NCI-H446 treated with DMSO at 0.1 percent for 48 hours (cell line): ENCODE data around the gene ABCB8.
"Not testable (repeated sequence)": the region's sequence is repeated elsewhere in the genome, so short reads cannot be mapped to it uniquely, and the experiment has no call there.

Experiments
- DNase-seq: peaks from one replicate; lab custom pipeline; 2025; lab: John Stamatoyannopoulos, UW

Gene ABCB8

GRCh38 chr7:151035026-151035717, 6.9 kb downstream of the ABCB8 start:
- DNase-seq: no peak

DNA sequence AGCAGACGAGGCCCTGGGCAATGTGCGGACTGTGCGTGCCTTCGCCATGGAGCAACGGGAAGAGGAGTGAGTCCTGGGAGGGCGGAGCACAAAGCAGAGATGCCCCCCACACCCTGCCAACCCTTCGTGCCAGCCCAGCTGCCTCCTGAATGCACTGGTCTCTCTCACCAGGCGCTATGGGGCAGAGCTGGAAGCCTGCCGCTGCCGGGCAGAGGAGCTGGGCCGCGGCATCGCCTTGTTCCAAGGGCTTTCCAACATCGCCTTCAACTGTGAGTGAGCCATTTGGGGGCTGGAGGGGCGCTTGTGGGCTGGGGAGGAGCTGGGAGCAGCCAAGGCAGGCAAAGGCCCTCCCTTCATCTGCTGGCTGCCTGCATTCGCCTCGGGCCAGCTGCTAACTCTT, 7.7 kb downstream of the ABCB8 start:
- no peak for DNase-seq

- DNase-seq: no peak
Observed at GRCh38 chr7:151038951-151039849, 10.9 kb downstream of the ABCB8 start.

DNA sequence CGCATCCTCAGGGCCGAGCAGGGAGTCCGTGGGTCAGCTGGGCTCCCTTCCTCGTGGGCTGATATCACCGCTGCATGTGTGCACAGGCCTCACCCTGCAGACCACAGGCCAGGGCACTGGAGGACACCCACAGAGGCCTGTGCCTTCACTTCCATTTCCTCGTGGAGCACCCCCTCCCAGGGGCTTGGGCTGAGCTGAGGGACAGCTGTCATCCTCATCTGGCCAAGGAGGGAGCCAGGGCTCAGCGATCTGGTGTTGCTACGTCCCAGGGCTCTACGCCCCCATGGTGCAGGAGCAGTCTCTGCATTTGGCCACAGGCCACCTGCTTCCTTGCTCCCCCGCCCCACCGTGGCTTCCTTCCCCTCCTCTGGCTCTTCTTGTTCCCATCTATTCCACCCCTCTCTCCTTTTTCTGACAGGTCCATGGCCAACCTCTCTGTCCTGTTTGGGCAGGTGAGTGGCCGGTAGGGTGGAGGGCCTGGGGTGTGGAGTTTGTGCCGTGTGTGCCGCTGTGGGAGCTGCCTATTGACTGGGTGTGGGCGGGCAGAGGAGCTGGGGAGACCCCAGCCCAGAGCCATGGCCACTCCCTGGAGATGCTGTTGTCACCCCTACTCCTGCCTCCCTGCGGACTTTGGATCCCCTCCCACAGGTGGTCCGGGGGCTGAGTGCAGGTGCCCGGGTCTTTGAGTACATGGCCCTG, 11.7 kb downstream of the ABCB8 start:
- no peak for DNase-seq

GRCh38 chr7:151040616-151041375, 12.5 kb downstream of the ABCB8 start:
- DNase-seq: no peak

DNA sequence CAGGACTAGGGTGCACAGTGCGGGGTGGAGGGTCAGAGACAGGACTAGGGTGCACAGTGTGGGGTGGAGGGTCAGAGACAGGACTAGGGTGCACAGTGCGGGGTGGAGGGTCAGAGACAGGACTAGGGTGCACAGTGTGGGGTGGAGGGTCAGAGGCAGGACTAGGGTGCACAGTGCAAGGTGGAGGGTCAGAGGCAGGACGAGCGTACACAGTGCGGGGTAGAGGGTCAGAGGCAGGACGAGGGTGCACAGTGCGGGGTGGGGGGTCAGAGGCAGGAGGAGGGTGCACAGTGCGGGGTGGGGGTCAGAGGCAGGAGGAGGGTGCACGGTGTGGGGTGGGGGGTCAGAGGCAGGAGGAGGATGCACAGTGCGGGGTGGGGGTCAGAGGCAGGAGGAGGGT, 15.2 kb downstream of the ABCB8 start:
- DNase-seq: not testable (repeated sequence)

- DNase-seq: no peak
Observed at GRCh38 chr7:151043959-151044358, 15.7 kb downstream of the ABCB8 start.

- no peak for DNase-seq
Observed at GRCh38 chr7:151045262-151045661, 17.0 kb downstream of the ABCB8 start.

DNA sequence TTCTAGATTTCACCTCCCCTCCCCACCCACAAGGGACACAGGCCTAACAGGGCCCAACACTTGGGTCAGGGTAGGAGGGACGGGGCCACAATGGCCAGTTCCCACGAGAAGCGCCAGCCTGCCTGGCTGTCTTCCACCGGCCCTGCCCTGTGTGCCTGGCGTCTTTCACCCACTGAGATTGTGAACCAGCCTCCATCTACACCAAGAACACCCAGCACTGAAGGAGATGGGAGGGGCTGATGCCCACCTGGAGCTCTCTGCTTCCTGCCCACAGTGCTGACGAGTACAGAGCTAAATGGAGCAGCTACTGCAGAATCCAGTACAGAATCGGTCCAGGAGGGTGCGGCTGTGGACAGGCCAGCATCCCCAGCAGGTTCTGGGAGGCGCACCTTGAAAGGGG, 17.7 kb downstream of the ABCB8 start:
- DNase-seq: no peak

GRCh38 chr7:151046603-151047573, 18.6 kb downstream of the ABCB8 start:
- DNase-seq: peak; percentile 21

DNA sequence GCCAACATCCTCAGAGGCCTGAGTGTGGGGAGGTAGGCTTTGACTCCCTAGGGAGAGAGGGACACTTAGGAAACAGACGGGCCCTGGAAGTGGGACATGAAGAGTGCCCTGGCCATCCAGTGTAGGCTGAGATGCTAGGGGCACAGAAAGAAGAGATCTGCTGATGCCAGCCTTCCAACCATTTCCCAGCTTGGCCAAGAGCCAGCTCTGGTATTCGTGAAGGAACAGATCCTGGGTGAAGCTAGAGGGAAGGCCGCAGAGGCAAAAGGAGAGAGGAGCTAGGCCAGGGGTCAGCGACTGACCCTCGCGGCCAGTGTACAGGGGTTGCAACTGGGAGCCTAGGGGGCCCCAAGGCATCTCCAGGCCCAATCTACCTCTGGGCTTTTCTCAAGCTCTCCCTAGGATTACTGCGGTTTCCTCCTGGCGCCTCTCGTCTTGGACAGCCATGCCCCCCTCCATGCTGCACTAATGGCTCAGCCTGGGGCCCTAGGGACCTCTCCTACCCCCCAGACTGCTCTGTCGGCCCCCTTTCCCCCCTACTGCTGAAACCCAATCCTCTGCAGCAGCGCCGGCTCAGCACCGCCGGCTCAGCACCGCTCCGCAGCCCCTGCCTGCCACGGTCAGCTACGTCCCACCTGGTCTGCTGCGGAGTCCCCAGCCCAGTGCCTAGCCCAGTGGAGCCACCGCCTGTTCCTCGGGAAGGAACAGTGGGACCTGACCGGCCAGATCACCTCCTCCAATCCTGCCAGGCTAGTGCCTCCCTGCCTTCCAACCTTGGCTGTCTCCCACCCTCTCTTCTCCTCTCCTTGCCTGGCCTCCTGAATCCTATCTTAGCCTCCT, 19.9 kb downstream of the ABCB8 start, which contains the start of gene ASIC3:
ASIC3 (plus strand) TSS at position 556 of the 840 bp plus-strand sequence. CDS start 355 bp downstream, outside the sequence.
- DNase-seq: no peak

DNA sequence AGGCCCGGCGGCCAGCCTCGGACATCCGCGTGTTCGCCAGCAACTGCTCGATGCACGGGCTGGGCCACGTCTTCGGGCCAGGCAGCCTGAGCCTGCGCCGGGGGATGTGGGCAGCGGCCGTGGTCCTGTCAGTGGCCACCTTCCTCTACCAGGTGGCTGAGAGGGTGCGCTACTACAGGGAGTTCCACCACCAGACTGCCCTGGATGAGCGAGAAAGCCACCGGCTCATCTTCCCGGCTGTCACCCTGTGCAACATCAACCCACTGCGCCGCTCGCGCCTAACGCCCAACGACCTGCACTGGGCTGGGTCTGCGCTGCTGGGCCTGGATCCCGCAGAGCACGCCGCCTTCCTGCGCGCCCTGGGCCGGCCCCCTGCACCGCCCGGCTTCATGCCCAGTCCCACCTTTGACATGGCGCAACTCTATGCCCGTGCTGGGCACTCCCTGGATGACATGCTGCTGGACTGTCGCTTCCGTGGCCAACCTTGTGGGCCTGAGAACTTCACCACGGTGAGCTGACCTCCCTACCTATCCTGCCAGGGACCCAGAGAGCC, 20.7 kb downstream of the ABCB8 start:
- DNase-seq: no peak

GRCh38 chr7:151051108-151051507, 22.9 kb downstream of the ABCB8 start:
- DNase-seq: no peak

- no peak for DNase-seq
Observed at GRCh38 chr7:151053096-151053495, 24.8 kb downstream of the ABCB8 start.

DNA sequence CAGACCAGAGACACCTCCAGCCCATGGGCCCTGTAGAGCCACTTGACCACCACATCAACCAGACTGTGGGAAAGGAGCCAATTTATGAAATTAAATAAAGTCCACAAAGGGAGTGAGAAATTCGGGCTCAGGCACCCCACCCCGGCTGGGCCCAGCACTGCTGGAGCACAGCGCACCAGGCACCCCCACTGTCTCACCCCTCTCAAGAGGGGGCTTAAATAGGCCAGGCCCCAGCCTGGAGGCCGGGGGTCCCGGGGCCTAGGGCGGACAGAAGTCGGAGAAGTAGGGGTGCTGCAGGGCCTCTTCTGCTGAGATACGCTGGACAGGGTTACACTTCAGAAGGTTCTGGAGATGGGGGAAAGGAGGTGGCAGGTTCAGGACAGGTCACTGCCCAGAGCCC, 25.5 kb downstream of the ABCB8 start:
- no peak for DNase-seq

DNA sequence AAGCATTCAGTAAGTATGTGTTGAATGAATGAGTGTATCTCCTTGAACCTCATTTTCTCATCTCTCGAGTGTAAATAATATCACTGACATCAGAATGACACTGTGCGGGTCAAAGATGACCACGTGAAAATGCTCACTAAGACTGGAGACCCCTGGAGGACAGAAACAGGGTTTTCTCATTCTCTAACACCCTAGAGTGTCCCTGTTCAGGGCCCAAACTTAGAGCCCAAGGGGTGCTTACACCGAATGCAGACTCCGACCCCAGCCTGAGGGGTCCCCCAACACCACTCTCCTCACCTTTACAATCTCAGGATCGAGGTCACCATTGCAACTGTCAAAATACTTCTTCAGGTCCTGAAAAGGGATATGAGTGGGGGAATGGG, 28.0 kb downstream of the ABCB8 start:
- DNase-seq: no peak

- DNase-seq: no peak
Observed at GRCh38 chr7:151056666-151057505, 28.6 kb downstream of the ABCB8 start.

- no peak for DNase-seq
Observed at GRCh38 chr7:151057506-151057988, 29.3 kb downstream of the ABCB8 start, which contains the start of gene CDK5. CDK5 (minus strand) TSS chr7:151057897; CDS start chr7:151057848, 49 bp downstream.
